GM18907 (cell line): ENCODE results near the gene ENAH.
"Not testable (repeated sequence)": the region's sequence is repeated elsewhere in the genome, so short reads cannot be mapped to it uniquely, and the experiment has no call there.

Experiments
- ATAC-seq: cut with Tn5 transposase; IDR thresholded peaks from one replicate; pipeline ENCODE4 v1.9.1; 2021; ENCODE audit warnings: mild to moderate bottlenecking, moderate library complexity; ENCODE audit not compliant: unreplicated experiment

The ENAH gene

DNA sequence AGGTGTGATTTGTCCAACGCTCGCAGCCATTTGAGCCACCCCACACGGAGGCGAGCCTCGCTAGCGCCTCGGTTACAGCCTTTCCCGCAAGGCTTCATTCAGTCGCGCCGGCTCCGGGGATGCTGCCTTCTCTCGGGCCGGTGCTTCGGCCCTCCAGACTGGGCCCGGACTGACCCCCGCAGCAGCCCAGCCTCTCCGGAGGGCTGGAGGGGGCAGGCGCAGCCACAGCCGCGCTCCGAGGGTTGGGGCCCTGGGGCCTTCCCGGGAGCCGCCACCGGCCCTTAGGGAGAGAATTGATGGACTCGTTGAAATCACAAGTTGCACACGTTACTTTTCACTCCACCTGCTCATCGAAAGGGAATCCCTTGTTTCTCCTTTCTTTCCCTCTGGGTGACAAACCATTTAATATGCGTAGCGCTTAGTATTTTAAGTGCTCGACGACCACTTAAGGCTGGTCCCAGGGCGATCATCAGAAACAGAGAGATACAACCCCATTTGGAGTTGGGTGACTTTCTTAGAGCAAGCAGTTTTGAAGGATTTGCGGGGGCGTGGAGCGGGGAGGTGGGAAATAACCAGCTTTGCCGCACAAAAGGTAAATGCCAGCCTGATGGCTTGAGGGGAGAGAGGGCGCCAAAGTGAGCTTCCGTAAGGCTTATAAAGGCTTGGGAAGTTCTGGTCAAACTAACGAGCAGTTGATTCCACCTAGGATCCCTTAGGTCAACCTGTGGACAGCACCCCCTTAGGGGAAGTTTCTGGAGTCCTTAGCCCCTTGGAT, 24.6 kb upstream of the ENAH start:
- no peak for ATAC-seq

DNA sequence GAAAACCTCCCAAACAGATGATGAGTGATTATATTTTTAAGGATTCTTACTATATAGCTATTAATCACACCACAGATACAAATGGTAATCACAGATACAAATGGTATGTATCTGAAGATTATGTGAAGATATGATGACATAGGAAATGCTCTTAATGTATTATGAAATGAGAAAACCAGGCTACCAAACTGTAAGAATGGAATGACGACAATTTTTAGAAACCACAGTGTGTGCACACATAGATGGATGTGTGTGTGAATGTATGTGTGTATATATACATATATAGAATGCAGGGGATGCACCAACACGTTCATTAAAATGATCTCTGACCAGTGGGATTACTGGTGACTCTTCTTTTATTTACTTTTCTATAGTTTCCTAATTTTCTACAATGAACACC, 21.5 kb upstream of the ENAH start:
- no peak for ATAC-seq

DNA sequence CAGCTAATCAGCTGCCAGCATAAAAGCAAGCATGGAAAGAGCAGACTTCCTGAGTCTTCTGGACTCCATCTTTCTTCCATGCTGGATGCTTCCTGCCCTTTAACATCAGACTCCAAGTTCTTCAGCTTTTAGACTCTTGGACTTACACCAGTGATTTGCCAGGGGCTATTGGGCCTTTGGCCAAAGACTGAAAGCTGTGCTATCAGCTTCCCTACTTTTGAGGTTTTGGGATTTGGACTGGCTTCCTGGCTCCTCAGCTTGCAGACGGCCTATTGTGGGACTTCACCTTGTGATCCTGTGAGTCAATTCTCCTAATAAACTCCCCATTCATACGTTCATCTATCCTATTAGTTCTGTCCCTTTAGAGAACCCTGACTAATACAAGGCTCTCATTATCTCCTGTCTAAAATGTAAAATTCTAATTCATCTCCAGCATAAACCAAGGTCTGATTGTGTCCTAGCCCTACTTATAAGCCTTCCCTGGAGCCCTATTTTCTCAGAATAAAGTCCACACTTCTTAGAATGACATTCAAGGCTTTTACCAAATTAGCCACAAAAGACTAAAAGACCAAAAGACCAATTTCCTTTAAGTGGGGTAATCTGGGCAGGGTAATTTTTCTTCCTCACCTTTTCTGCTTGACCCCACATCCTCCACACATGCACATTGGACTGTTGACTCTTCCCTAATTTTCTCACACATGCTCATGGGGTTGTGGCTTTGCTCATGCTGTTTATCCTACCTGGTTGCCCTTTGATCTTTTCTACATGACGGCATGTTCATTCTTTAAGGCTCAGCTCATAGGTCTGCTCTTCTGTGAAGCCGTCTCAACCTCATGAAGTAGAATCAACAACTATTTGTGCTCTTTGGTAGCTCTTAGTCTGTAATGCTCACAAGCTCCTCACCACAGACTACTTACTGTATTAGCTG, 18.1 kb upstream of the ENAH start:
- no peak for ATAC-seq

DNA sequence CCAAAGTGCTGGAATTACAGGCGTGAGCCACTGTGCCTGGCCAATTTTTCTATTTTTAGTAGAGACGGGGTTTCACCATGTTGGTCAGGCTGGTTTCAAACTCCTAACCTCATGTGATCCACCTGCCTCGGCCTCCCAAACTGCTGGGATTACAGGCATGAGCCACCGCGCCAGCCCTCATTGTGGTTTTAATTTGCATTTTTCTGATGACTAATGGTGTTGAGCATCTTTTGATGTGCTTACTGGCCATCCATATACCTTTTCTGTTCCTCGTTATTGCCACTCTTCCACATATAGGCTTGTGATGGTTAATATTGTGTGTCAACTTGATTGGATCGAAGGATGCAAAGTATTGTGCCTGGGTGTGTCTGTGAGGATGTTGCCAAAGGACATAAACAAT, 17.4 kb upstream of the ENAH start:
- ATAC-seq, result no peak

DNA sequence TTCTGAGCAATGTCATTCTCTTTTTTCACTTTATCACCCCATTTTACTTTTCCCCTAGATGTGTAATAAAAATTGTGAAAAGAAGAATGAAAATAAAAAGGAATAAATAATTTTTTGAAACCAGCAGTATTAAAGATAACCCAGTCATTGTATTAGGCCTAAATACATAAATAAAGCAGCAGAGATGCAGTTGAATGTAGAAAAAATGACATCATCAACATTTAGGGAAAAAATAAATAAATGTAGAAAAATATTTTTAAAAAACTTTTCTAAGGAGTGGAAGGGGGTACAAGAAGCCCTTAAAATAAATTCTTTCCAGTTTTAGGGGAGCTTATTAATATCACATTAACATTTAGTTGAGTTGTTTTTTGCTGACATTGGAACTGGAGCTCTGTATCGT, 15.3 kb upstream of the ENAH start:
- ATAC-seq, result no peak

DNA sequence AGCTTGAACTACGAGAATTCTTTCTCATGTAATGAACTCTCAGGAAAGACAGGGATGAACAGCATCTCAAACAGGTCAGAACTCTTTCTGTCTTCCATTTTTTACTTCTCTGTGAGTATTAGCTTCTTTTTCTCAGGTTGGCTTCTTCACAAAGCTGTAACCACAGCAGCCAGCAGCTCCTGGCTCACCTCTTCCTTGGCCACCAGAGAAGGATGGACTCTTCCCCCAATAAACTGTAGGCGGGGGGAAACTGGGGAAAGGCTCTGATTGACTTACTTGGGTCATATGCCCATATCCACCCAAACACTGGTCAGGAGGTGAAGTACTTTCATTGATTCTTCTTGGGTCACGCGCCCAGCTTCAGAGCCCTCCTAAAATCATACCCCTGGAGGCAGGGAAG, 14.4 kb upstream of the ENAH start:
- ATAC-seq, result no peak

DNA sequence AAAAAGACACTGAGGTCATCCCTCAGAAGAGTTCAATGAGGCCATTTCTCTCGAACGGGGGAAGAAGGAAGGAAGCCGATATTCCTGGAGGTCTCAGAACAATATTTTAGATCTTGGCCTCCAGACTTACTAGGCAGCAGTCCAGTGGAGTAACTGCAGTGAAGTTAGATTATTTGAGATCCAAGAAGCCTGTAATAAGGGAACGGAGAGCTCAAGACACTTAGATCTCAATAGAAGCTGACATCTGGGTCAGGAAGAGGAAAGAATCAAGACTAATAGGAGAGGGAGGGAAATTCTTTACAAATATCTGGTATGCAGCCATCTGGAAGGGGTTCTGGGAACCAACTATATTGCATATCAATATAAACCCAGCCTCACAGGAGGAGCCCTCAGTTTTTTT, 13.6 kb upstream of the ENAH start:
- no peak for ATAC-seq

DNA sequence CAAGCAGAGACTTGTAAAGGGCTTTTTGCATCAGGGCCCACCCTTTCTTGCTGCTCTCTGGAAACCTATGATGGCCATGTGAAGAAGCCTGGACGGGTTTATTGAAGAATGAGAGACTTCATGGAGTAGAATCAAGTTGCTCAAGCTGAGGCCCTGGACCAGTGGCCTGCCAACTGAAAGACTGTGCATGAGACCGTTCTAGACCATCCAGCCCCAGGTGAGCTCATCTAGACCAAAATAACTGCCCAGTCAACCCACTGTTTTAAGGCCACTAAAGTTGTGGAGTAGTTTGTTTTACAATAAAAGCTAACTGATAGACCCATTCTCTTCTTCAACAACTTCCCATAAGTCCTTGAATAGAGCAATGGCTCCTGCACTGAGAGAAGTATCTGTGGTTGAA, 11.8 kb upstream of the ENAH start:
- ATAC-seq, result no peak

DNA sequence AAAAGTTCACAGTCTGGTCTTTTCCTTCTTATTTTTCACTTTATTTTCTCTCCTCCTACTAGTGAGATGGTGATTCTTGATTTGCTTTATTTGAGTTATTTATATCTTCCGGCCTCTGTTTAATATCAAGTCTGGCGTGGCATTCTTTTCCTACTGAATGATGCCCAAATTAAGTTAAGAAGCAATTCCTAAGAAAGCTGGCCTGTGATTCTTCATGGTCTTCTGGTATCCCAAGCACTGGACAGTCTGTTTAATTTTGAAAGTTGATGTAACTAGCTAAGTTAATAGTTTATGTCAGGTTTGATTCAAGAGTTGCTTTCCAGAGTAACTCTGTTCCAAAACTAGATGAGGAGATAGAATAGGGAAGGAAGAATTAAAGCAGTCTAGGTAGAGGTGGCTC, 9.2 kb upstream of the ENAH start:
- no peak for ATAC-seq

DNA sequence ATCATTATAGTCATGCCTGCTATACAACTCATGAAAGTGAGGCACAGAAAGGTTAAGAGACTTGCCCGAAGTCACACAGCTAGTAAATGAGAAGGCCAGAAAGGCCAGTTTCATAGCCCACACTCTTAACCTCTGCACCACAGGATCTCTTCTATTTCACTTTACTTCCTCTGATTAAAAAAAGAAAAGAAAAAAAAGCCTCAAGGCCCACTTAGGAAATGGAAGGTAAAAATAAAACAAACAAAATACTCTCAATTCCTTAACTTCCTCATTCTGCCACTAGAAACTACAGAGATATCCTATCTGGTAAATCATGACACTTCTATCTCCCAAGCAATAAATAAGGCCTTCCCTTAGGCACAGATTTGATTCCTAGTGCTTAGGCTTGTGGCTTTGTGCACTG, 7.6 kb upstream of the ENAH start:
- ATAC-seq, result no peak

DNA sequence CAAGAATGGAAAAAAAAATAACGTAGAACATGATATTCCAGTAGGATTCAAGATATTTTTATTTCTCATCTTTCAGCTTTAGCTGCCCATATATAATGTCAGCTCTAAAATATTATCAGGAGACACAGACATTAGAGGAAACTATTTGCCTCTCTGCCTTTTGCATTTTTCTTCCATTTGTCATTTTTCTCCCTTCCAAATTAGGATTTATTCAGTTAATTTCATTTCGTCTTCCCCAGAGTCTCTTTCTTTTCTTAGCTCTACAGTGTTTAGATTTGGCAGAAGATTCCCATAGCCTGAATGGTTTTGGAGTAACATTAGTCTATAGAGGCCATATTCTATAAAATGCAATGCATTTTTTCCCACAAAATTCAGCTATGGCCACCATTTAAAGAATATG, 5.1 kb upstream of the ENAH start:
- no peak for ATAC-seq

DNA sequence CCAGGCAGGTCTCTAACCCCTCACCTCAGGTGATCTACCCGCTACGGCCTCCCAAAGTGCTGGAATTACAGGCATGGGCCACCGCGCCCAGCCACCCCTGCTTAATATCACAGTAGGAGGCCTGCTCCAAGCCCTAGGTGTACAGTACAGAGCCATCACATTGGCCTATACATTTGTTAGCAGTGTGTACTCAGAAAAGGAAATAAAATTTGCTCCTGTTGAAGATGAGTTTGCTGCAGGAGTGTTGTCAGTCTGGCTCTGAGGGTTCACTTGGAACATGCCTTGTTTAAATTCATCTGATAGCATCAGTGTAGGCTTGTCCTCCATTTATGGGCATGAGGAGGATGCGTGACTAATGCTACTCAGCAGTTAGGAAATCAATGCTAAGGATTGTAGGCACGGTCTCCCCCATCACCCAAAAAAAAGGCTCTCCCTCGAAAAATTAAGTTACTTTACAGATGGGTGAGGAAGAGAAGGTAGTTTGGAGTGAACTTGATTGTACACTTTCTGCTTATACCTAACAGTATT, 4.6 kb upstream of the ENAH start:
- ATAC-seq, result no peak

DNA sequence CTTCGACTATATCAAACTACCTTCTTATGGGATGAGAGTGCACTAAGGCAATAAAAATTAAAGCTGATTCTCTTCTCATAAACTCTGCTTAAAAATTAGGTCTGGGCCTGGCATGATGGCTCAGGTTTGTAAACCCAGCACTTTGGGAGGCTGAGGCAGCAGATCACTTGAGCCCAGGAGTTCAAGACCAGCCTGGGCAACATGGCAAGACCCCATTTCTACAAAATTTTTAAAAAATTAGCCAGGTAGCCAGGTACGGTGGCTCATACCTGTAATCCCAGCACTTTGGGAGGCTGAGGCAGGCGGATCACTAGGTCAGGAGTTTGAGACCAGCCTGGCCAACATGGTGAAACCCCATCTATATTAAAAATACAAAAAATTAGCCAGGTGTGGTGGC, 3.3 kb upstream of the ENAH start:
- ATAC-seq, result not testable (repeated sequence)

DNA sequence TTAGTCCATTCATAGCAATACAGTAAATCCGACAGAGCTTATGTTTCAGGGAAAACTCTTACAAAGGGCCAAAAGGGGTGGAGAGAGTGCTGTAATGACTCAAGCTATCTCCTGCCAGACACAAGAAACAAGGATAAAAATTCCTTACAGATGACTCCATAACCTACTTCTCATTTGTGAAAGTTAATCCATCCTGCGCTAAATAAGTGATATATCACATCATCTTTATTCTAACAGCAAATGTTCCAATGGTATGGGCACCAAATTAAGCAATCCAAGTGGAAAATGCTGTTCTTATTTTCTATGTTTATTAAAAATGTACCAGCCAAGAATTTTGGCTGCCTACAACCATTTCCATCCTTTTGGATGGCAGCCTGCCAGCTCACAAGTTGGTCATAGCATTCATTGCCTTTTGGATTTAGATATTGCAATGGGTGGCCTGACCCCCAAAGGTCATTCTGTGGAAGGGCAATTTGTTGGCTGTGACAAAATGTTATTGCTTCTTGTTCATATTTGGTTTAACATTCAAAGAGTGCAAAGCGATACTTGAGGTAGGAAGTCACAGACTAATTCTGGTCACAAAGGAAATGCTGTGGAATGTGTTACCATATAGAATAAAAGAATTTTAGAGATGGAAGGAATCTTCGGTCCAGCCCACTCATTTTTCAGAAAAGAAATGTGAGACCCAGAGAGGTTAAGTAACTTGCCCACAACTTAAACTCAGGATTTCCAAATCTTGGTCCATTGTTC, 2.8 kb upstream of the ENAH start:
- ATAC-seq, result no peak

DNA sequence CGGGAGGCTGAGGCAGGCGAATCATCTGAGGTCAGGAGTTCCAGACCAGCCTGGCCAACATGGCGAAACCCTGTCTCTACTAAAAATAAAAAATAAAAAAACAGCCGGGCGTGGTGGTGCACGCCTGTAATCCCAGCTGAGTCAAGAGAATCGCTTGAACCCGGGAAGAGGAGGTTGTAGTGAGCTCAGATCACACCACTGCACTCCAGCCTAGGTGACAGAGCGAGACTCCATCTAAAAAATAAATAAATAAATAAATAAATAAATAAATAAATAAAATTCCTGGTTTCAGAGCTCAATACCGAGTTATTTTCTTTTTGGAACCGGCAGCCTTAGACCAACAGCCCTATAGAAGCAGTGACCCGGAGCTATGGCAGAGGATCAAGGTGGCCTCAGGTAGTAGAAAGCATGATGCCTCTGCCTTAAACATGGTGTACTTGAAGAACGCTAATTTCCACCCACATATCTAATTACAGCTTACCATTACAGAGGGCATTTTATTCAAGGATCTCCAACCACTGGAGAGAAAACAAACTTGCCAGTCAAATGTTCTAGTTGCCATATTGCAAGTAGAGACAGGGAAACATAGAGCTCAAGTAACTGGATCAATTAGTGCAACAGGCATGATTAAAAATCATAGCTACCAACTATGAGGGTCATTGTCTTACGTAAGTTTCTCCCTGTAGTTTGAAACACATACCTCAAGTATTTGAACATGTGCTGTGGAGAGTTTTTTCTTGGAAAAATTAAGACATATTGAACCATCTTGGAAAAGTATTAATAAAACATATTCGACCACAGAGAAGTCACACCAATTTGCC, 2.0 kb upstream of the ENAH start:
- ATAC-seq, result no peak

DNA sequence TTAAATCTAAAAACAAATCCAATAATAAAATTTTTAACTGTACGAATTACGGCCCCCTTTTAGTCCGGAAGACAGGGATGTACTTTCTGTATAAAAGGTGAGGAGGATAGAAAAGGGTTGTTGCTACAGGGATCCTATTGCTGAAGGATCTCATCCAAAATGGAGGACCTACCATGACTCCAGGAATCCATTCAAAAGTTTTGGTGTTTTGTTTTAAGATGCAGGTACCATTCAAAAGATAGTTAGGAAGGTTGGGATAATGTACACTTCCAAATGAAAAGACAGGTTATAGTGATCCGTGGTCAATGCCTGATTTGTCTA, 1.3 kb upstream of the ENAH start:
- ATAC-seq, result no peak

DNA sequence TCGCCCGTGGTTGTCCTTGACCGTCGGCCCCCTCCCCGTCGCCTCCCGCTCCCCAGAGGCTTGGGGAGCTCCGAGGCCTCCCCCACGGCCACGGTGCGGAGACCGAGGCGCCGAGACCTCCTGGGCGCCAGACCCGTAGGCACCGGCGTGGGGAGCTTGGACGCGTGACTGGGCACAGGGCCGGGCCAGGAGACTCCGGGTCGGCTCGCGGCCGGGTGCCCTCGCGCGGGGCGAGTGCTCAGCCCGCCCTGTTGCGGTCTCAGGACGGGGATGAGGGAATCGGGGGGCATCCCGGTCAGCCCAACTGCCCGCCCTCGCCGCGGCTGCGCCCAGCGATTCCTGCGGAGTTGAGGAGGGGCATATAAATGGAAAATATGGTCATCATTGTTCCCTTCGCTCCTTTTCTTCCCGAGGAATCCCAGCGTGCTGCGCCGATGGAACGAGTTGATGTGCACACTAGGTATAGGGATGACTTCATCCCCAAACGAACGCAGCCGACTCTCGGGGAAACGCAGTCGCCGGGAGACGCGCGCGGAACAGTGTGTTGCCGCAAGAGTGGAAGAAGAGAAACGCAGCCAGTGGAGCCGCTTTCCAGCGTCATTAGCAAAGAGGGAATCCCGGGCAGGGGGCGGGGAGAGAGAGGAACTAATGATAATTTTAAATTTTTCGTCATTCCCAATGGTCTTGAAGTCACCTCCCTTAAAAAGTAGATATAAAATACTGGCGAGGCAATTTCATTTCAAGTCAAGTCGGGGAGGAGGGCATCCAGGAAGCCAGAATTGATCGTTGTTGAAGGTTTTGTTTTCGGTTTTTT, 747 bp upstream of the ENAH start:
- ATAC-seq, result peak; percentile 33

DNA sequence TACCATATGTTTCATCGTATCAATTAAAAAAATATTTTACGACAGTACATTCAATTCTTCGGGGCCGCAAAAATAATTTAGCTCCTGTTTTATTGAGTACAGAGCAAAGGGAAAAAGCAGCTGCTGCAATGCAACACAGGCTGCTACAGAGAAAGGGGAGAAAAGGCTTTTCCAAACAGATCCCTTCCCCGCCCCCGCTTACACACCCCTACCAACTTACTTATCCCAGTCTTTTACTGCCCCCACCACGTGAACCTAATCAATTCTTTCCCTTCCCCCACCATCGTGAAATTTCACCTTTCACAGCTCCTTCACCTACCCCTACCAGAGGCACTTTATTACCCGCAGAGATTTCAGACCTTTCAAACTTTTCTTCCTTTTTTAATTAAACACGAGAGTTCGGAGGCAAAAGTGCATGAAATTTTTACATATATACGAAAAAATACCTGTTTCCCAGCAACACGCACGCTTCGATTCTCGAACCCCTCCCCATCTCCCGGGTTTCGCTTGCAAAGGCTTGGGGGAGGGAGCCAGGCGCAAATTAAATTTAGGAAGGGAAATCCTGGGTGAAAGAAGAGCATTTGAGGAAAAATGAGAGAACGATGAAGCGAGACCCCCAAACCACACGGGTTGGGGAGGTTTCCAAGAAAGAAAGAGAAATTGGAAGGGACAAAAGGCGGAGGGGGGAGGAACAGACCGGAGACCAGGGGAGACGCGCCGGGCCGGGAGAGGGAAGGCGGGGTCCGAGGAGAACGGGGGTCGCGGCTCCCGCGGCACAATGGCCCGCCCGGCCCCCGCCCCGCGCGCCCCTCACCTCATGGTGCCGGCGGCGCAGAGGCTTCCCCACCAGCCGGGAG, 823 bp downstream of the ENAH start:
- no peak for ATAC-seq

DNA sequence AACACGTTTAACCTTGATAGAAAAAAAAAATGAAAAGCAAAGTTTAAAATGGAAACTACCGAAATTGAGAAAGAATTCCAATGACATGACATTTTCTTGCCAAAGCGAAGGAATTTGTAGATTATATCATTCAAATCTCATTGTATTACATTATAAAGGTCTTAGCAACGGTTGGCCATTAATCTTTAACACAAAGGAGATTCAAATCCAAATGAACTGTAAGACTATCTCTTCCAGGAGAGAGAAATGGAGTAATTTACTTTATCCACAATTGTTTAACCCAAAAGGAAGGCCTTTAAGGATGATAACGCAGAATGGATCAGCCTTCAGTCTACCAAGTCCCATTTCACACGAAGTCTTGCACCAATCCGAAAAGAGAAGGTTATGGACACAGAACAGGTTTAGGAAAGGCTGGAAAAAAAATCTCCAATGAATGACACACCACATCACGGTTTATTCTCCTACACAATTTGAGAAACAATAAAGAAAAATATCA, 1.5 kb downstream of the ENAH start:
- no peak for ATAC-seq
